SW480 (cell line): ENCODE measurements around the gene WEE1.
"Not testable (repeated sequence)": the region's sequence is repeated elsewhere in the genome, so short reads cannot be mapped to it uniquely, and the experiment has no call there.

ENCODE experiments used
- DNase-seq: peaks from one replicate; pipeline ENCODE4 v3.0.0-alpha.2; 2016; ENCODE audit warnings: low spot score

The WEE1 gene

DNA sequence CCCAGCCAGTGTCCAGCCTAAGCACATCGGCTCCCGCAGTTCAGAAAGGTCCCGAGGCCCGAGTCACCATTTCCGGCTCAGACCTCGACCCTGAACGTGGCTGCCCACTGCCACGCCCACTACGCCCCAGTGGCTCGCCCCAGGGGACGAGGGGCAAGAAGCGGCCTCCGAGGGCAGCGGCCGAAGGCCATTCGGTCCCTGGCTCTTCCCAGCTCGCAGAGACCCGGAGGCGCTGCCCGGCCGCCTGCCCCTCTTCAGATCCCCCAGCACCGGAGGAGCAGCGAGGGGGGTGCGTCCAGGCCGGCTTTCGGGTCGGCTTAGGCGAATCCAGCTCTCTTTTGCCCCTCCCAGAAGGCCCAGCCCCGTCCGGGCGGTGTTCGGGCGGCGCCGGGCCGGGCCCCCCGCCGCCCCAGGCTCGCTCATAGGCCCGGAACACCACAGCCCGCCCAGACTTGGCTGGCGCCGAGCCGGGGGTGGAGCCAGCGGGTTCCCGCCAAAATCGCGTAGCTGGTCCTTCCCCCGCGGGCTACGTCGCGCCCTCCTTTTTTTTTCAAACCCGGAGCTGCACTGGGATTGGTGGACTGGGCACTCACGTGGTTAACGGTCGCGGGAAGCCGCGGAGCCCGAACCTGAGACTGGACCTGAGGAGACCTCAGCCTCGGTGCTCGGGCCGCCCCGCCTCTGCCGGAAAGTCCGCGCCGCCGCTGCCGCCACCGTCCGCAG is at the start of gene WEE1:
TSS of gene WEE1 (plus strand) at position 619 of the 723 bp plus-strand sequence. CDS start 264 bp downstream, outside the sequence.
- peak; percentile 97 for DNase-seq

- no peak for DNase-seq
Measured at GRCh38 chr11:9524001-9524400, 49.5 kb upstream of the WEE1 start.

DNA sequence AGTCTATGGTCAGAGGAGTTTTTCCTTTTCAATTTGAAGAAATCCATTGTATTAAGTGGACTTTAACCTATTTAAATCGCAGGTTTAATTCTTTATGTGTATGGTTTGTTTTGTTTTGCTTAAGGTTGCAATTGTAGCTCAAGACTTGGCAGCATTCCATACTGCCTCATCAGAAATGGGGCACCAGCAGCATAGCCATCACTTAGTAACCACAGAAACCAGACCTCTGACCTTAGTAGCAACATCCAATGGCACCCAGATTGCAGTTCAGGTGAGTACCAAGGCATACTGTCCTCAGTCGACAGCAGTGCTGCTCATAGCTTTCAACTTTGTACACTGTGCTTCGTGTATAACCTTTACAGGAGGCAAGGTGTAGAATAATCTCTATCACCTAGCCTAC is 48.4 kb upstream of the WEE1 start:
- no peak for DNase-seq

GRCh38 chr11:9527481-9528135 is 45.9 kb upstream of the WEE1 start:
- DNase-seq, result no peak

GRCh38 chr11:9528136-9528501 is 45.4 kb upstream of the WEE1 start:
- no peak for DNase-seq

- no peak for DNase-seq
Measured at GRCh38 chr11:9528573-9529333, 44.7 kb upstream of the WEE1 start.

DNA sequence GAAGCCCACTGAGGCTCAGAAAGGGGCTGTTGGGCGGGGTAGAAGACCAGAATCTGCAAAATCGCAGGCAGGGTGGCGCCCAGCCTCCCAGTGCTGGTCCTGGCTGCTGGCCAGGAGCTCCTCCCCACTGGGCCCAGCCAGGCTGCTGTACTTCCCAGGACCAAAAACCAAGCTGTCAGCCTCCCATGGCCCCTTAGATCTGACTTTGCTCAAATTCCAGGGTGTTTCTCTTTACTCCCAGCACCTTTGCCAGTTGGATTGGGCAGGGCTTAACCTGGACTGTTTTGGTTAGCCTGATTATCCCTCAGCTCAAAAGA is 44.2 kb upstream of the WEE1 start:
- no peak for DNase-seq

GRCh38 chr11:9530020-9530621 is 43.3 kb upstream of the WEE1 start:
- no peak for DNase-seq

DNA sequence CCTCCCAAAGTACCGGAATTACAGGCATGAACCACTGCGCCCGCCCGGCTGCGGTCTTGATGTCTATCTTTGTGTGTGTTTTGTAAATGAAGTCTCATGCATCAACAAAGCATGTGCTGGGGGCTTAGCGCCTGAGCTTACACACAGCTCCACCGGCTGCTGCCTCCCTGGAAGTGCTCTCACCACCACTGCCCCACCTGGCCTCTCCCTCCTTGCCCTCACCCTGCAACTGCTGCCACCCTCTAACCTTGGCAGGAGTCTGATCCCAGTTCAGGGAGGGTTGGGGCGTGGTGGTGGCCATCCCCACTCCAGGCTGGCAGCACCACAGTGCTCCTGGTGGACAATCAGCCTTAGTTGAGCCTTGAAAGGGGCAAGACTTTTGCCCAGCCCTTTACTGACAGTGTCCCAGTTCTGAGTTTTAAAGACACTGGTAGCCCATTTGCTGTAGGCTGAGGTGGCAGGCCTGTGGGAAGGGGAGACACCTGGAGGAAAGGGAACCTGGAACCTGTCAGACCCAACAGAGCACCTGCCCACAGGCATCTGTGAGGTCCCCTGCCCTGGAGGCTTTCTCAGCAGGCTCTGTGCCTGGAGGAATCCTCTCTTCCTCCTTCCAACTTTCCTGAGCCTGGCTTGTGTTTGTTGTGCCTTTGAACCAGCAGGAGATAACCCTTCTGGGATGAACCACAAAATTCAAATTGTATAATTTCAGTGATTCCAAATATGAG is 42.4 kb upstream of the WEE1 start:
- DNase-seq, result no peak

- no peak for DNase-seq
Measured at GRCh38 chr11:9533058-9533457, 40.4 kb upstream of the WEE1 start.

- no peak for DNase-seq
Measured at GRCh38 chr11:9533736-9534473, 39.6 kb upstream of the WEE1 start.

- peak; percentile 30 for DNase-seq
Measured at GRCh38 chr11:9535189-9535781, 38.2 kb upstream of the WEE1 start.

- DNase-seq, result no peak
Measured at GRCh38 chr11:9538548-9538947, 34.9 kb upstream of the WEE1 start.

DNA sequence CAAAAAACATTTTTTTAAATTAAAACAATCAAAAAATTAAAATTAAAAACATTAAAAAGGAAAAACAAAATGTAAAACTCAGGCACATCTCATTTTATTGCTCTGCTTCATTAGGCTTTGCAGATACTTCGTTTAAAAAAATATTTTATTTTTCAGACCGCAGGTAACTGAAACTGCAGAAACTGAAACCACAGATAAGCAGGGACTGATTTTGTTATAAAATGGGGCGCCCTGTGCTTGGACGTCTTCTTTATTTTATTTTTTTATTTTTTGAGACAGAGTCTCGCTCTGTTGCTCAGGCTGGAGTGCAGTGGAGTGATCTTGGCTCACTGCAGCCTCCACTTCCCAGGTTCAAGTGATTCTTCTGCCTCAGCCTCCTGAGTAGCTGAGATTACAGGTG is 24.3 kb upstream of the WEE1 start:
- DNase-seq, result not testable (repeated sequence)

GRCh38 chr11:9550191-9550628 is 23.3 kb upstream of the WEE1 start:
- DNase-seq, result peak; percentile 31

- no peak for DNase-seq
Measured at GRCh38 chr11:9561279-9561982, 12.0 kb upstream of the WEE1 start.

- DNase-seq, result no peak
Measured at GRCh38 chr11:9562716-9563115, 10.8 kb upstream of the WEE1 start.

DNA sequence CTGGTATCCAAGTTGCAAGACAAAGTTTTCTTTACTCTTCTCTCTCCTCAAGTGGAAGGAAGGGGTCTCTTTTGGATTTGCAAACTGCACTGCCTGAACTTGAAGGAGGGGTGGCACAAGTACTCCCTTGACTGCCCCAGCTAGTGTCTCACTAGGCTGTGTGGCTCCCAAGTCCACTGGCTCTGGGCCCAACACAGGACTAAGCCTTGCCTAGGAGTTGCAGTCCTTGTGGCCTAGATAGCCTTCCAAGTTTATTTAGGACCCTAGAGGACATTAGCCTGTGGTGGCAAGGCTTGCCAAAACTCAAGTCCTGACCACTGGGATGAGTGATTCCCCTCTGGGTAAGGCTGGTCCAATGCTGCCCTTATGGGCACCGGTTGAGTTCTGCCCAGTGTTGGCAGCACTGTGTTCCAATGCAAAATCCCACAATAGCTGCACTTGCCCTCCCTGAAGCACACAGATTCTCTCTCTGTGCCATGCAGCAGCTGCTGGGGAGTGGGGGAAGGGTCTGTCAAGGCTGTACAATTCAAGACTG is 10.2 kb upstream of the WEE1 start:
- DNase-seq, result no peak

GRCh38 chr11:9565822-9566560 is 7.5 kb upstream of the WEE1 start:
- peak; percentile 100 for DNase-seq
